HG02840 (cell line): ENCODE results near the gene URB2.
A peak's percentile ranks its signal among the peaks of the same experiment; 100 is the strongest.
"Not testable (repeated sequence)": the region's sequence is repeated elsewhere in the genome, so short reads cannot be mapped to it uniquely, and the experiment has no call there.

Experiments
- ATAC-seq: cut with Tn5 transposase; IDR thresholded peaks from one replicate; pipeline ENCODE4 v1.9.1; 2021; ENCODE audit warnings: mild to moderate bottlenecking, moderate library complexity, moderate number of reproducible peaks; ENCODE audit not compliant: unreplicated experiment, low FRiP score

The URB2 gene

DNA sequence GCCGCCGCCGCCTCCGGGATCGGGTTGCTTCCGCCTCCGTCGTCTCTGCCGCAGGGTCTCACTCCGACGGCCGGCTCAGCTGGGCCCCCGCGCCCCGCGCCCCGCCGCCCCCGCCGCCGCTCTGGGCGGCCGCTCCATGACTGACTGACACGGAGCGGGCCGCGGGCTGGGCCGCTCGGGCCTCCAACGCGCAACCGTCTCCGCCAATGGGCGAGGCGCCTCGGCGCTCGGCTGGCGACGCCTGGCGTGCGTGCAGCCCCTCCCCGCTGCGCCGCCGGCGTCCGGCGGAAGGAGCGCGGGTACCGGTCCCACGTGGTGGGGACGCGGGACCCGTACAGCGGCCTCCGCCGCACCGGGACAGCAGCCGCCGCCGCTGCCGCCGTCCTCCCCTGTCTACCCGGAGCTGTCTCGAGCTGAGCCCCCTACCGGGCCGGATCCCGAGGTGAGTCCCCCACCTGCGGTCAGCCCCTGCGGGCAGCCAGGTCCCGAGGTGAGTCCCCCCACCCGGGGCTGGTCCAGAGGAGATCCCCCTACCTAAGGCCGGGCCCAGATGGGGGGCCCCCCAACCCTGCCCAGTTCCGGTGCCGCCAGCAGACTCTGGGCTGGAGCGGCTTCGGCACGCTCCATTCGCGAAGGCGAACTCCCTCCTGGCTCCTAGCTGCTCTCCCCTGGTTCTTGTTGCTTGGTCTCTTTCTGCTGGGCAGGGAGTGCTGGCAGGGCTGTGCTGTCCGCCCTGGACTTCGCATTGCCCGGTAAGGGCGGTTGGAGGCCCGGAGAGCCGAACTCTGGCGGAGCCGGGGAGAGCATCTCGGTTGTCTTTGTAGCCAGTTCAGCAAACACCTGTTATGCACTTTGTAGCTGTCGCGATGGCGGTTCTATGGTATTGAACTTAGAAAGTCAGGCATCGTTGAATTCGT is at the start of gene URB2, which contains the start of gene TAF5L:
URB2 (plus strand) TSS at position 333 of the 917 bp plus-strand sequence. CDS start 1,387 bp downstream, outside the sequence.
TAF5L (minus strand) TSS at position 208 of the 917 bp plus-strand sequence. CDS start 11,640 bp downstream, outside the sequence.
- ATAC-seq = peak; percentile 73

DNA sequence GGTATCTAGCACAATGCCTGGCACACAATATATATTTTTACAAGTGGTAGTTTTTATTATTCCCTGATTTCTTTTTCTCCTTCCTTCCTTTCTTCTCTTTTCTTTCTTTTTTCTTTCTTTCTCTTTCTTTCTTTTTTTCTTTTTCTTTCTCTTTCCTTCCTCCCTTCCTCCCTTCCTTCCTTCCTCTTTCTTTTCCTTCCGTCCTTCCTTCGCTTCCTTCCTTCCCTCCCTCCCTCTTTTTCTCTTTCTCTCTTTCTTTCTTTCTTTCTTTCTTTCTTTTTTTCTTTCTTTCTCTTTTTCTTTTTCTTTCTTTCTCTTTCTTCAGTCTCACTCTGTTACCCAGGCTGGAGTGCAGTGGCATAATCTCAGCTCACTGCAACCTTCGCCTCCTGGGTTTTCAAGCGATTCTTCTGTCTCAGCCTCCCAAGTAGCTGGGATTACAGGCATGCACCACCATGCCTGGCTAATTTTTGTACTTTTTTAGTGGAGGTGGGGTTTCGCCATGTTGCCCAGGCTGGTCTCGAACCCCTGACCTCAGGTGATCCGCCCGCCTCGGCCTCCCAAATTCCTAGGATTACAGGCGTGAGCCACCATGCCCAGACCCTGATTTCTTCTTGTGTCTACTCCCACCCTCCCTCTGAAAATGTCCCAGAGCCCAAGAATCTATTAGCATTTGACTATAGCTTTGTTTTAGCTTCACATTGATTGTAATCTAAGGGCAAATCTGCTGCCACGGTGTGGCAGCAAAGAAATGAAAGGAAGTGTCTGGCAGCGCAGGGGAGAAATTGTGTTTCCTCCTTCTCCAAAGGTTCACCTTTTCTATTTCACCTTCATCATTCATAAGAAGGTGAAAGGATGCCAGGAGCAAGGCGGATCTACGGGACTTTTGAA is 47.6 kb upstream of the URB2 start:
- no peak for ATAC-seq

DNA sequence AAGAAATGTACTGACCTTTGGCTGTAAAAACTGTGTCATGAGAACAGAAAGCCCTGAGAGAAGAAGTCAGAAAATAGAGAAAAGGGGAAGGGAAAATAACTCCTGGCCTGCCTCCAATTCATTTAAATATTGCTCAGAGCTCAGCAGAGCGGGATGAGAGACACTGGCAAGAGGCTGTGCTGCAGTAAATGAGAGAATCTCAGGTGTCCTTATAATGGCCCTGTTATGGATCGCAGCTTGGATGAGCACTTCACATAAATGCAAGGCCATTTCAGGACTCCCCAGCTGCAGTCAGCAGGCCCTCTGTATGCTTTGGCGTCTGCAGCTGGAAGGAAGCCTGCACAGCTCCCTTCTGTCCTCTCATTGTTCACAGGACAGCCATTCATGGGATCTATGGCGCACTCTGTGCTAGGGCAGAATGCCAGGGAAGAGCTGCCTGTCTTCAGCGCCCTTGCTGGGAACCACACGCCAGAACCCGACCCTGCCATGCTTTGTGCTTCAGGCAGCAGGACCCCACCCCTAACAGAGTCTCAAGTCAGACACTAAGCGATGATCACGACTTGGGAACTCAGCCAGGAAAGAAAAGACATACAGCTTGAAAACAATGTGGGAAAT is 46.9 kb upstream of the URB2 start:
- ATAC-seq = no peak

DNA sequence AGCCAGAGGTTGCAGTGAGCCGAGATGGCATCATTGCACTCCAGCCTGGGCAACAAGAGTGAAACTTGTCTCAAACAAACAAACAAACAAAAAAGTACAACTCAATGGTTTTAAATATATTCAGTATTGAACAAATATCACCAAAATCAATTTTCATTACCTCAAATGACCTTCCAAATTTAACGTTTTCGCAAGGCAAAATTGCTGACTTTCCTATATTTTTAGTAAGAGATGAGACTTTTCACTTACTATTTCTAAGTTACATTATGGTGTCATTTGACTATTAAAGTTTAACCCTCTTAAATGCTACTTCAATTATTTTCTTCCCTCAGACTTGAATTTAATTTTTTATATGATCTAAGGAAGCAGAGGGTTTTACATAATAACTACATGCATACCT is 44.6 kb upstream of the URB2 start:
- no peak for ATAC-seq

DNA sequence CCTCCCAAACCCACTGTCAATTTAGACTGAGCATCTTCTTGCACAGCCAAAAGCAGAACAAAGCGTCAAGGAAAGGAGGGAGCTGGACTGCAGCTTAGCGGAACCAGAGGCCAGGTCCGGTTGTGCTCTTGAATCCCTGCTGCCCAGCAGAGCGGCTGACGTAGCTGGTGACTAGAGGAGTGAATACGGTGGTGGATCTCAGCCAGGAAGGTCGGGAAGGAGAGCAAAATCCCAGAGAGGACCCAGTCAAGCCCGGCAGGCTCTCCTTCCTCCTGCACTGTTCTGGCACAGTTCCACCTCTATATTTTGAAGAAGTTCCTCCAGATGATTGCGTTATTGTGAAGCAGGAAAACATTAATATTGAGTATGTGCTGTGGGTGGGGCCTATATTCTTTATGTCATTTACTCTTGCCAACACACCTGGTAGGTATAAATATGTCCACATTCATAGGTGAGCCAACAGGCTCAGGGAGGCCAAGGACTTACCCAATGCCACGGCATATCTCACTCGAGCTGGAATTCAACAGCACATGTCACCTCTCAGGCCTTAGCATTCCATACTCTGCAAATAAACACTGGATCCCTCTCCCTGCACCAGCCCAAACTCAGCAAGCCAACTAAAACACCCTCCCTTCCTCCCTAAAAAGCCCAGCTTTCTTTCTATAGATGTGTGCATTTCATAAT is 43.9 kb upstream of the URB2 start:
- no peak for ATAC-seq

DNA sequence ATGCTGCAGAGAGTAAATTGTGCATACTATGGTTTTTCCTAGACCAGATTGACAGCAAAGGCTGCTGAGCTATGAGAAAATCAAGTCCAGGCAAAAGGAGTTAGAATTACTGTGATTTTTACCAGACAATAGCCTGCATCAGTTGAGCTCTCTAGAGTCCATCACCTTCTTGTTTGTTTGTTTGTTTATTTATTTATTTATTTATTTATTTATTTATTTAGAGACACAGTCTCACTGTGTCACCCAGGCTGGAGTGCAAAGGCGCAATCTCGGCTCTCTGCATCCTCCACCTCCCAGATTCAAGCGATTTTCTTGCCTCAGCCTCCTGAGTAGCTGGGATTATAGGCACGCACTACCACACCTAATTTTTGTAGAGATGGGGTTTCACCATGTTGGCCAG is 43.3 kb upstream of the URB2 start:
- no peak for ATAC-seq

DNA sequence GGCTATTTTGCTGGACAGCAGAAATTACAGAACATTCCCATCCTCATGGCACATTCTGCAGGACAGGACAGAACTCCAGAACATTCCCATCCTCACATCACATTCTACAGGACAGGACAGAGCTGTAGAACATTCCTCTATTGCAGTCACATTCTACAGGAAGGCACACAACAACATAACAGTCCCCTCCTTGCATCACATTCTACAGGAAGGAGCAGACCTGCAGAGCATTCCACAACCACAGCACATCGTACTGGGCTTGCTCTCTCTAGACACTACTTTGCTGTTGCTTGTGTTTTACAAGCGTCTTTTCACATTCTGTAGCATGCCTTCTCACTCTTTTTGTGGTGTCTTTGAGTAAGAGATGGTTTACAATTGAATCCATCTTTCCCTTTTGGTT is 40.7 kb upstream of the URB2 start:
- no peak for ATAC-seq

DNA sequence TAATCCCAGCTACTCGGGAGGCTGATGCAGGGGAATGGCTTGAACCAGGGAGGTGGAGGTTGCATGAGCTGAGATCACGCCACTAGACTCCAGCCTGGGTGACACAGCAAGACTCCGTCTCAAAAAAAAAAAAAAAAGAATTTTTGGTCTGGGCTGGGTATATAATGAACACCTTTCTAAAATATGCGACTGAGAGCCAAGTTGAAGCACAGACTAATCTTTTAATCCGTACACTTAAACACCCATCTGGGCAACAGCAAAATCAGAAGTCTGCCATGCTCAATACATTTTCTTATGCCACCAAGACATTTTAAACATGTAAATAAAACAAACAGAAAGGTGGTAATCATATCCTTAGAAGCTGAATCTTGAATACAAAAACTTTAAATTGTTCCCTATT is 35.9 kb upstream of the URB2 start:
- no peak for ATAC-seq

DNA sequence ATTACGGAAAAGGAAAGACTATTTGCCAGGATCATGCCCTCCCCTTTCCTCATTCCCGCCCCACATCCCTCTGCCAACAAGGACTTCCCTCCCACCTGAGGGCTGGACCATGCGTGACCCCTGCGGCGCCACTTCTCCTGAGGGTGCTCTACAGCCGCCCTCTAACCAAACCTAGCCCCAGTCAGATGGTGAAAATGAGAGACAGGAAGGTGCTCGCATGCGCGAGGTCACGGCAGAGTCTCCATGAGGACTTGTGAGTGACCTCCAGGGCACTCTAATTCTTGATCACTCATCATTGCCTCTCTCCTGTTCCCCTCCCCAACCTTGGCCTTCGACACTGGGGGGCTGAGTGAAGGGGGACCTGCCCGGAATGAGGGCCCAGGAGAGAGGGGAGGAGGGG is 32.2 kb upstream of the URB2 start:
- ATAC-seq = no peak

DNA sequence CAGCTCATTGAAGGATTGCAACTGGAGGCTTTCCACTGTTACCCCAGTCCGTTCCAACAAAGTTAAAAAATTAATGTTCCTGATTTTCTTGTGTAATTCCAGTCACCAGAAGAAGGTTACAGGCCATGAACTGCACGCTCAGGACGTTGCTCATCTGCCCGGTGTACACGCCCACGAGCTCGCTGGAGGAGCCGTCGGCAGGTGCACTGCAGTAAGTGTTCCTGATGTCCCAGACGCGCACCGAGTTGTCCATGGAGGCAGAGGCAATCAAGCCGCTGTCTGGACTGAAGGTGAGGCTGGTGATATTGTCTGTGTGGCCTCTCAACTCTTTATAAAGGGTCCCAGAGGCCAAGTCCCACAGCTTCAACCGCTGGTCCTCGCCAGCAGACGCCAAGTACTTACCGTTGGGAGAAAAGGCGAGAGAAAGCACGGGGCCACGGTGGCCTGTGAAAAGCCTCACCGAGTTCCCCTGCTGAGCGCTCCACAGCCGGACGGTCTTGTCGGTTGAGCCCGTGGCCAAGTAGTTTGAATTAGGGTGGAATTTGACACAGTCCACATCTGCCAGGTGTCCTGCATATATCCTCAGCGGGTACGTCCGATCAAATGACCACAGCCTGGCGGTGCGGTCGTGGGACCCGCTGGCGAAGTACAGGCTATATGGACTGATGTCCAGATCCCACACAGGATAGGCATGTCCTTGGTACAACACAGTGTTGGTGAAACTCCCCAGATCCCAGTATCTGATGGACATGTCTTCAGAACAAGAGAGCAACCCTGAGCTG is 31.6 kb upstream of the URB2 start:
- ATAC-seq = no peak

DNA sequence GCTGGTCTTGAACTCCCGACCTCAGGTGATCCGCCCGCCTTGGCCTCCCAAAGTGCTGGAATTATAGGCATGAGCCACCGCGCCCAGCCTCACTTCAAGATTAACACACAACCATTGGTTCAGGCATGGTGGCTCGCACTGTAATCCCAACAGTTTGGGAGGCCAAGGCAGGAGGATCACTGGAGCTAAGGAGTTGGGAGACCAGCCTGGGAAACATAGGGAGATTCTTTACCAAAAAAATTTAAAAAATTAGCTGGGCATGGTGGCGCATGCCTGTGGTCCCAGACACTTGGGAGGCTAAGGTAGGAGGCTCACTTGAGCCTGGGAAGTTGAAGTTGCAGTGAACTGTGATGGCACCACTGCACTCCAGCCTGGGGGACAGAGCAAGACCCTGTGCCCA is 30.2 kb upstream of the URB2 start:
- ATAC-seq = not testable (repeated sequence)

DNA sequence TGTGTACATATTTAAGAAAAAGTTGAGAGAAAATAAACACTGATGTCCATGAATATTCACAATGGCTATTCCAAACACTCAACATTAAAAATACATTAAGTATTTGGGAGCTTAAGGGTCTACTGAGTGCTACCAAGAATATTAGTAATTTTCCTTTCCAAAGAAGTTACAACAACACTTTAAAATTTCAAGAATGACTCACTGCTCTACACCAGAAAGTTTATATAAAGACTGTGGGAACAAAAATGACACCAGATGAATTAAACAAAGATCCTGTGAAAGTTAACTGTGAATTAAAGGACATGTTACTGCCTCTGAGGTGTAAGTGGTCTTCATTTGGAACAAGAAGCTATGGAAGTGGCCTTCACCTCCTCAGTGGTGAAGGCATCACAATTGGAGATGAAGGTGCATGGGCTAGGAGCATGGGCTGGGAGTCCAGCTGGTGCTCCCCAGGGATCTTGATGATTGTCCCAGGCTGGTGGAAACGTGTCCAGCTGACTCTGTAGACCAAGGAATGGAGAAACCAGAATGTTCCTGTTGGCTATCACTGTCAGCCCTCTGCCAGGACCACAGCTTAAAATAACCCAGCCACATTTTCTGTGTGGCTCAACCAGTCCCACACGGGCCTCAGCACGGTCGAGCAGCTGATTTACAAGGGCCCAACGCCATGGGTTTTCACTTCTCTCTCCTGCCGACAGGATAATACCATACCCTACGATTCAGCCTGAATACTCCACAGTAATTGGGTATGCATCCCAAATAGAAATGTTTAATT is 28.9 kb upstream of the URB2 start:
- no peak for ATAC-seq

DNA sequence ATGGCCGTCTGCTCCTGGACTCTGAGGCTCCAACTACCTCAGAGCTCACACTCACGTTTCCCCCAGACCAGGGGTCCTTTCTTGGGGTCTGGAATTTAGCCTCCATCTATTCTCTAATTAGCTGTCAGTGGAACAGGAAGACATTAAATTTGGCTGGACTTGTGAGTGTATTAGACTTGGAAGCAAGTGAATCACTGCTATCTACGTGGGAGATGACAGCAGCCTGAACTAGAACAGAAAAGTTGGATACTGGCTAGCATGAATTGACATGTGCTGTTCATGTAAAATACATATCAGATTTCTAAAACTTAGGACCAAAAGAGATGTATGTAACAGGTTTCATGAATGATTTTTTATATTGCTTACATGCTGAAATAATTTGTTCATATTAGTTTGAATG is 28.2 kb upstream of the URB2 start:
- no peak for ATAC-seq

DNA sequence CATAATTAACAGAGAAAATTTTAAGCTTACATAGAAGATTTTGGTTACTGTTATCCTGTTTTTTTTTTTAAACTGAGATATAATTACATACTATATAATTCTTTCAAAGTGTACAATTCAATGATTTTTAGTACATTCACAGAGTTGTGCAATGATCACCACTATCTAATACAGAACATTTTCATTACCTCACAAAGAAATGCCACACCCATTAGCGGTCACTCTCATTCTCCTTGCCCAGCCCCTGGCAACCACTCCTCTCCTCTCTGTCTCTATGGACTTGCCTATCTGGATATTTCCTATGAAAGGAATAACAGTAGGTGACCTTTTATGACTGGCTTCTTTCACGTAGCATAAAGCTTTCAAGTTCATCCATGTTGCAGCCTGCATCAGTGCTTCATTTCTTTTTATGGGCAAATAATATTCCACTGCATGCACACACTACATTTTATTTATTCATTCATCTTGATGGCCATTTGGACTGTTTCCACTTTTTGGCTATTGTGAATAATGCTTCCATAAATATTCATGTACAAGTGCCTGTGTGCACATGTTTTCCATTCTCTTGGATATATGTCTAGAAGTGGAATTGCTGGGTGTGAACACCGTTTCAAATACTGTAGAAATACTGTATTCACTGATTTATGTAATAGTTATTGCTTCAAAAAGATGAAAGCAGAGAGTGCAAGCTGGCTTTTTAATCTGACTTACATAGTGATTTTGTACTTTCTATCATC is 26.7 kb upstream of the URB2 start:
- no peak for ATAC-seq

DNA sequence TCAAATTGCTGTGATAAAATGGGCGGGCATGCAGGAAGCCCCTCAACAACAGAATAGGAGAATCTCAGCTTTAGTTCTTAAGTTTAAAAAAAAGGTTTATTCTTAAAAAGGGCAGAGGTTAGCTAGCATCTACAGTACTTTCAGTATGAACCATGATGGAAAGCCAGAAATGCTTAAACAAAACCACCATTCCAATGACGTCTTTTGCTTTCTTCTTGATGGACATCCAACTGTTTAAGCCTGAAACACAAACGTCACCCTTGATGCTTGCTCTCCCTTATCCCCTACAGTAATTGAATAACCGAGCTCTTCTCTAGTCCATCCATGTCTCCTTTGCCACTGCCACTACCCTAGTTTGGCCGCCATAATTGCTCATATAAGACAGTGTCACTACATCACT is 25.8 kb upstream of the URB2 start:
- ATAC-seq = no peak

DNA sequence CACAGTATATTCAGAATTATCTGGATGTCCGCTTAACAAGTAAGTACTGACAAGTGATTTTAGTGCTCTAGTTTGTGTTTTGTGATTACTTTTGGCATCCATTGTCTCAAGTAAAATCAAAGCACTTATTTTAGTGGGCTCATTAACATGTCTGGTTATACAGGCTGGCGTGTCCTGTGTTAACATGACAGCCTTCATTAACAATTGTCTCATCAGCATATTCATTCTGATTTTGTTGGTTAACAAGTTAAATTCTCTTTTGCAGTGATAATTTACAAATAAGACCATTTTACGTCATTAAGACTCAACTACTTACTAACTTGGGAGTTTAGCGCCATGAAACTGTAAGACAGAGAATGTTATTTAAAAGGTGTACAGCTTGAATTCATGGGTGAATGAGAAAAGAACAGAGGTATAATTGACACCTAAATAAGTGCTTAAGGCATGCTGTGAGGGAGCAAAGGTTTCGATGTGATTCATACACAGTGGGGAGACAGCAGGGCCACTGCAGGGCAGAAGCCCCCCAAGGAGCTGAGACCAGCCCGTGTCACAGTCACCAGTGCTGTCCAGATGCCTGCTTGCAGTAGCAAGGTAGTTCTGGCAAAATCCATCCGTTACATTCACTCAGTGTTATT is 22.6 kb upstream of the URB2 start:
- ATAC-seq = no peak

DNA sequence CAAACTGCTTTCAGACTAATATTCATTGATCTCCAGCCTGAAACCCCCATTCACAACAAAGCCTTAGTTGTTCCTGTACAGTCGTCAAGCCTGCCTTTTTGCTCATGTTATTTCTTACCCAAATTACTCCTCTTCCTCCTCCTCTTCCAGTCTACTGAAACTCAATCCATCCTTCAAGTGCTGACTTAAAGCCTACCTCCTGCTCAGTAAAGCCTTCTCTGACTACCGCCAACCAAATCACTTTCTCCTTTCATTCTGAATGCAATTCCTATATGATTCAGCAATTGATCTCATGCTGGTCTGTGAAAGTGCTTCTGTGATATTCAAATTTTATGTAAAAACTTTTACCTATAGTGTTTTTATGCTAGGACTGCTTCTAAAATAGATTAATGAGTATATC is 18.7 kb upstream of the URB2 start:
- ATAC-seq = no peak

DNA sequence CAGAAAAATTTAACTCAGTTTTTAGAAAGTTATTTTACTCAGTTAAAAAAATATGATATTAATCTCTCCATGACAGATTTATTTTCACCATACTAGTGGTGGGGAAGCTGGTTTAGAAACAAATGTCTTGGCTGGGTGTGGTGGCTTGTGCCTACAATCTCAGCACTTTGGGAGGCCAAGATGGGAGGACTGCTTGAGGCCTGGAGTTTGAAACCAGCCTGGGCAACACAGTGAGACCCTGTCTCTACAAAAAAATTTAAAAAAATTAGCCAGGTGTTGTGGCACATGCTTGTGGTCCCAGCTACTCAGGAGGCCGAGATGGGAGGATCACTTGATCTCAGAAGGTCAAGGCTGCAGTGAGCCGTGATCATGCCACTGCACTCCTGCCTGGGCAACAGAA is 17.5 kb upstream of the URB2 start:
- ATAC-seq = no peak
